K562 (cell line): ENCODE data around the gene SOX6. TPM values are rescaled to one million over a fixed set of nuclear protein-coding genes. Genes with fewer than 3 reads are reported as not detected.

ENCODE experiments used
- ARNT ChIP-seq, 2 experiments: fragments of 450-650 bp; IDR thresholded peaks; 2 replicates each; pipeline ENCODE4 v1.6.1; 2016; ENCODE audit warnings: mild to moderate bottlenecking in 1 of 2
- BHLHE40 ChIP-seq: IDR thresholded peaks from 2 replicates; pipeline ENCODE4 v1.6.1; 2011; ENCODE audit warnings: low read length, improper control_type of control experiment
- CBFA2T3 ChIP-seq: fragments of 450-650 bp; IDR thresholded peaks from 2 replicates; pipeline ENCODE4 v1.6.1; 2017
- CSDE1 ChIP-seq, 2 experiments: fragments of 450-650 bp; IDR thresholded peaks; 2 replicates each; pipeline ENCODE4 v1.6.1; 2016; ENCODE audit warnings: mild to moderate bottlenecking in 1 of 2
- CTBP1 ChIP-seq: fragments of 450-650 bp; IDR thresholded peaks from 2 replicates; pipeline ENCODE4 v1.6.1; 2016; ENCODE audit warnings: borderline replicate concordance
- EP300 ChIP-seq: IDR thresholded peaks from 2 replicates; pipeline ENCODE4 v1.6.1; 2012; ENCODE audit warnings: low read length, improper control_type of control experiment
- EP400 ChIP-seq: fragments of 450-650 bp; IDR thresholded peaks from 2 replicates; pipeline ENCODE4 v1.6.1; 2017; ENCODE audit warnings: antibody characterized with exemption, mild to moderate bottlenecking, moderate library complexity
- MED1 ChIP-seq: sonication (generic); formaldehyde crosslinking; IDR thresholded peaks from 2 replicates; pipeline ENCODE4 v1.8.1; 2023; ENCODE audit warnings: missing genetic modification reagents, borderline replicate concordance
- SMARCA4 ChIP-seq: fragments of 450-650 bp; IDR thresholded peaks from 2 replicates; pipeline ENCODE4 v1.6.1; 2016
- SMARCC2 ChIP-seq: fragments of 450-650 bp; IDR thresholded peaks from 2 replicates; pipeline ENCODE4 v1.6.1; 2017; ENCODE audit warnings: antibody characterized with exemption, moderate library complexity, mild to moderate bottlenecking, low read depth
- TEAD4 ChIP-seq, 2 experiments: sonication (generic) in 1 of 2; formaldehyde crosslinking in 1 of 2; IDR thresholded peaks; 2 replicates each; pipeline versions ENCODE4 v1.6.1 to v1.8.0; 2012 to 2022; ENCODE audit warnings: borderline replicate concordance in 1 of 2, inconsistent platforms in 1 of 2, low read length in 1 of 2, mild to moderate bottlenecking in 1 of 2, missing genetic modification reagents in 1 of 2
- ZBTB1 ChIP-seq: sonication (generic); formaldehyde crosslinking; IDR thresholded peaks from 2 replicates; pipeline ENCODE4 v1.8.1; 2023; ENCODE audit warnings: missing genetic modification reagents, low read depth, mild to moderate bottlenecking, borderline replicate concordance
- ZBTB7A ChIP-seq: IDR thresholded peaks from 2 replicates; pipeline ENCODE4 v1.6.1; 2011; ENCODE audit warnings: low read depth, mild to moderate bottlenecking, low read length, moderate library complexity, borderline replicate concordance; ENCODE audit not compliant: control insufficient read depth
- ZNF224 ChIP-seq: sonication (generic); formaldehyde crosslinking; IDR thresholded peaks from 2 replicates; pipeline ENCODE4 v1.8.0; 2022; ENCODE audit warnings: mild to moderate bottlenecking, missing genetic modification reagents
- ZNF431 ChIP-seq: sonication (generic); formaldehyde crosslinking; IDR thresholded peaks from 2 replicates; pipeline ENCODE4 v1.8.0; 2022; ENCODE audit warnings: mild to moderate bottlenecking, missing genetic modification reagents
- ZNF766 ChIP-seq: fragments of 200-800 bp; sonication (Bioruptor generic); conservative IDR thresholded peaks from 2 replicates; pipeline ENCODE4 v1.6.1; 2016; ENCODE audit warnings: missing genetic modification characterization, missing compliant biosample characterization
- polyA plus RNA-seq, 8 experiments: library from polyadenylated mRNA; depleted of rRNA in 4 of 8; stranded (reverse) in 5 of 8; unstranded in 3 of 8; fragments of >200 nt; fragmentation: Nextera tagmentation in 2 of 8; fragmentation: Illumina TruSeq in 1 of 8; extraction: Ambion mirVana in 2 of 8; extraction: Trizol in 1 of 8; gene quantifications; 2 replicates each; pipeline versions ENCODE4 v1.2.1 to v1.2.3, GENCODE V29; 2011 to 2014; ENCODE audit warnings: inconsistent platforms in 1 of 8, missing spikeins in 1 of 8
- total RNA-seq, 7 experiments: library from RNA; depleted of rRNA in 6 of 7; stranded (reverse); fragments of >200 nt in 6 of 7; fragmentation: Illumina TruSeq in 2 of 7; extraction: Trizol in 2 of 7; gene quantifications; 2 replicates each; pipeline versions ENCODE4 v1.2.1 to v1.2.3, GENCODE V29; 2011 to 2021; ENCODE audit warnings: low replicate concordance in 1 of 7
- TF ChIP-seq, protein P1 (sequence below): fragments of 450-650 bp; IDR thresholded peaks from 2 replicates; pipeline ENCODE4 v1.7.1; 2018; ENCODE audit warnings: mild to moderate bottlenecking, low read depth; ENCODE audit not compliant: partially characterized antibody
- TF ChIP-seq, protein P2 (sequence below), 2 experiments: fragments of 450-650 bp; conservative IDR thresholded peaks; 2 replicates each; pipeline ENCODE4 v1.6.1; 2017; ENCODE audit warnings: mild to moderate bottlenecking in 2 of 2, moderate library complexity in 2 of 2
- TF ChIP-seq, protein P3 (sequence below), 2 experiments: IDR thresholded peaks in 1 of 2; conservative IDR thresholded peaks in 1 of 2; 2 replicates each; pipeline ENCODE4 v1.6.1; 2016; ENCODE audit warnings: low read depth in 2 of 2, mild to moderate bottlenecking in 1 of 2, missing compliant biosample characterization in 1 of 2, missing genetic modification characterization in 1 of 2, moderate library complexity in 1 of 2
- TF ChIP-seq, protein P4 (sequence below): fragments of 450-650 bp; IDR thresholded peaks from 2 replicates; pipeline ENCODE4 v1.6.1; 2018; ENCODE audit warnings: mild to moderate bottlenecking, low read depth; ENCODE audit not compliant: partially characterized antibody

Gene SOX6
- total and polyA plus RNA-seq, 9 of the 15 experiments (the other 6 are each of a cell fraction or from before 2014, with no cell fraction given) = 0.89 to 8.7 (median 5.7) TPM

DNA sequence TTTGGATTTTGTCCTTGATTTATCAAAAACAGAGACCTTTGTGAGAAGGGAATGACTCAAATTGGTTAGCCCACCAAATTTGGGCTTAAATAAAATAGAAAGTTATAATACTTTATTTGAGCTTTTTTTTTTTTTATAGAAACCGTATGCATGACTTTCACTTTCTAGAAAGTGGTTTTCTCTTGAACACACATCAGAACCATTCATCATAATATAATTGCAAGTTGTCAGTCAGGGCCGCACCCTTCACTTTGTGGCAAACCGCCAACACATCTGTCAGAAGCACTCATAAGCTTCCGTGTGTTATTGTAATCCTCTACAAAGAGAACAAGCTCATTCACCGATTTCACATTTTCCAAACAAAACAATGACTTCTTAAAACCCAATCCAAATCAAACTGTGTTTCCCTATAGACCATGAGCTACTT, 76.1 kb downstream of the SOX6 start (continued):
- TF ChIP-seq ZNF224 (CRISPR knock-in tag) = no peak
- peak; percentile 88 for TF ChIP-seq SMARCA4
- TF ChIP-seq EP400 = peak; percentile 42; the same call in 1 of the 2 replicates
- peak; percentile 84 for TF ChIP-seq ZNF431 (CRISPR knock-in tag)
- TF ChIP-seq EP300 = peak; percentile 87
- TF ChIP-seq, protein P1, sequence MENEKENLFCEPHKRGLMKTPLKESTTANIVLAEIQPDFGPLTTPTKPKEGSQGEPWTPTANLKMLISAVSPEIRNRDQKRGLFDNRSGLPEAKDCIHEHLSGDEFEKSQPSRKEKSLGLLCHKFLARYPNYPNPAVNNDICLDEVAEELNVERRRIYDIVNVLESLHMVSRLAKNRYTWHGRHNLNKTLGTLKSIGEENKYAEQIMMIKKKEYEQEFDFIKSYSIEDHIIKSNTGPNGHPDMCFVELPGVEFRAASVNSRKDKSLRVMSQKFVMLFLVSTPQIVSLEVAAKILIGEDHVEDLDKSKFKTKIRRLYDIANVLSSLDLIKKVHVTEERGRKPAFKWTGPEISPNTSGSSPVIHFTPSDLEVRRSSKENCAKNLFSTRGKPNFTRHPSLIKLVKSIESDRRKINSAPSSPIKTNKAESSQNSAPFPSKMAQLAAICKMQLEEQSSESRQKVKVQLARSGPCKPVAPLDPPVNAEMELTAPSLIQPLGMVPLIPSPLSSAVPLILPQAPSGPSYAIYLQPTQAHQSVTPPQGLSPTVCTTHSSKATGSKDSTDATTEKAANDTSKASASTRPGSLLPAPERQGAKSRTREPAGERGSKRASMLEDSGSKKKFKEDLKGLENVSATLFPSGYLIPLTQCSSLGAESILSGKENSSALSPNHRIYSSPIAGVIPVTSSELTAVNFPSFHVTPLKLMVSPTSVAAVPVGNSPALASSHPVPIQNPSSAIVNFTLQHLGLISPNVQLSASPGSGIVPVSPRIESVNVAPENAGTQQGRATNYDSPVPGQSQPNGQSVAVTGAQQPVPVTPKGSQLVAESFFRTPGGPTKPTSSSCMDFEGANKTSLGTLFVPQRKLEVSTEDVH = peak; percentile 45
- TF ChIP-seq BHLHE40 = peak; percentile 33; the same call in 1 of the 2 replicates
- peak; percentile 32 to 68; a peak in 2 of 4 replicates for TF ChIP-seq ARNT (IDR thresholded peaks at IDR 0.05)
- peak; percentile 55; the same call in 1 of the 2 replicates for TF ChIP-seq SMARCC2
- TF ChIP-seq ZBTB7A = no peak
- TF ChIP-seq, protein P2, sequence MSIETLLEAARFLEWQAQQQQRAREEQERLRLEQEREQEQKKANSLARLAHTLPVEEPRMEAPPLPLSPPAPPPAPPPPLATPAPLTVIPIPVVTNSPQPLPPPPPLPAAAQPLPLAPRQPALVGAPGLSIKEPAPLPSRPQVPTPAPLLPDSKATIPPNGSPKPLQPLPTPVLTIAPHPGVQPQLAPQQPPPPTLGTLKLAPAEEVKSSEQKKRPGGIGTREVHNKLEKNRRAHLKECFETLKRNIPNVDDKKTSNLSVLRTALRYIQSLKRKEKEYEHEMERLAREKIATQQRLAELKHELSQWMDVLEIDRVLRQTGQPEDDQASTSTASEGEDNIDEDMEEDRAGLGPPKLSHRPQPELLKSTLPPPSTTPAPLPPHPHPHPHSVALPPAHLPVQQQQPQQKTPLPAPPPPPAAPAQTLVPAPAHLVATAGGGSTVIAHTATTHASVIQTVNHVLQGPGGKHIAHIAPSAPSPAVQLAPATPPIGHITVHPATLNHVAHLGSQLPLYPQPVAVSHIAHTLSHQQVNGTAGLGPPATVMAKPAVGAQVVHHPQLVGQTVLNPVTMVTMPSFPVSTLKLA (conservative IDR thresholded peaks at IDR 0.05) = peak in 1 of 2 experiments; percentile 57; a peak in 2 of 4 replicates
- TF ChIP-seq, protein P3, sequence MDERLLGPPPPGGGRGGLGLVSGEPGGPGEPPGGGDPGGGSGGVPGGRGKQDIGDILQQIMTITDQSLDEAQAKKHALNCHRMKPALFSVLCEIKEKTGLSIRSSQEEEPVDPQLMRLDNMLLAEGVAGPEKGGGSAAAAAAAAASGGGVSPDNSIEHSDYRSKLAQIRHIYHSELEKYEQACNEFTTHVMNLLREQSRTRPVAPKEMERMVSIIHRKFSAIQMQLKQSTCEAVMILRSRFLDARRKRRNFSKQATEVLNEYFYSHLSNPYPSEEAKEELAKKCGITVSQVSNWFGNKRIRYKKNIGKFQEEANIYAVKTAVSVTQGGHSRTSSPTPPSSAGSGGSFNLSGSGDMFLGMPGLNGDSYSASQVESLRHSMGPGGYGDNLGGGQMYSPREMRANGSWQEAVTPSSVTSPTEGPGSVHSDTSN (CRISPR knock-in tag; IDR thresholded peaks at IDR 0.05; ENCODE audit: low read depth) = peak; percentile 76
- TF ChIP-seq, protein P3 (tag; conservative IDR thresholded peaks at IDR 0.05; ENCODE audit: low read depth) = peak; percentile 99
- TF ChIP-seq CSDE1 (IDR thresholded peaks at IDR 0.05) = no peak
- TF ChIP-seq TEAD4 (IDR thresholded peaks at IDR 0.05; ENCODE audit: low read length) = peak; percentile 75
- TF ChIP-seq TEAD4 (CRISPR knock-in tag; IDR thresholded peaks at IDR 0.05; ENCODE audit: borderline replicate concordance) = no peak
- peak; percentile 77 for TF ChIP-seq CBFA2T3
- peak; percentile 35; the same call in 1 of the 2 replicates for TF ChIP-seq CTBP1
- no peak for TF ChIP-seq ZBTB1
- no peak for TF ChIP-seq MED1 (CRISPR knock-in tag)
- TF ChIP-seq, protein P4, sequence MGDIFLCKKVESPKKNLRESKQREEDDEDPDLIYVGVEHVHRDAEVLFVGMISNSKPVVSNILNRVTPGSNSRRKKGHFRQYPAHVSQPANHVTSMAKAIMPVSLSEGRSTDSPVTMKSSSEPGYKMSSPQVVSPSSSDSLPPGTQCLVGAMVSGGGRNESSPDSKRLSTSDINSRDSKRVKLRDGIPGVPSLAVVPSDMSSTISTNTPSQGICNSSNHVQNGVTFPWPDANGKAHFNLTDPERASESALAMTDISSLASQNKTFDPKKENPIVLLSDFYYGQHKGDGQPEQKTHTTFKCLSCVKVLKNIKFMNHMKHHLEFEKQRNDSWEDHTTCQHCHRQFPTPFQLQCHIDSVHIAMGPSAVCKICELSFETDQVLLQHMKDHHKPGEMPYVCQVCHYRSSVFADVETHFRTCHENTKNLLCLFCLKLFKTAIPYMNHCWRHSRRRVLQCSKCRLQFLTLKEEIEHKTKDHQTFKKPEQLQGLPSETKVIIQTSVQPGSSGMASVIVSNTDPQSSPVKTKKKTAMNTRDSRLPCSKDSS = no peak
- 0 out of 2 replicates have a peak, but pooled peaks have one; percentile 52 for TF ChIP-seq ZNF766 (CRISPR knock-in tag)
